SK-N-SH treated with all-trans-retinoic acid at 6 μM for 48 hours (cell line): ENCODE results near the gene TMEM174.

ENCODE experiments used
- ATAC-seq: fragments of 200-7000 bp; cut with Tn5 transposase; 3 replicates; pipeline ENCODE4 v1.9.1; 2020; ENCODE audit warnings: mild to moderate bottlenecking, moderate library complexity
- ARNTL ChIP-seq: fragments of 450-650 bp; formaldehyde crosslinking; IDR thresholded peaks from 2 replicates; pipeline ENCODE4 v1.5.0; 2020; ENCODE audit warnings: low read depth, mild to moderate bottlenecking, moderate library complexity, borderline replicate concordance
- BACH2 ChIP-seq: fragments of 250-450 bp; sonication (Bioruptor Pico); IDR thresholded peaks from 2 replicates; pipeline ENCODE4 v1.9.0; 2021; ENCODE audit warnings: mild to moderate bottlenecking, borderline replicate concordance
- CSDC2 ChIP-seq: fragments of 250-450 bp; sonication (Bioruptor Pico); IDR thresholded peaks from 2 replicates; pipeline ENCODE4 v1.5.0; 2020; ENCODE audit warnings: mild to moderate bottlenecking, moderate library complexity
- ESRRG ChIP-seq: fragments of 250-450 bp; sonication (Bioruptor Pico); IDR thresholded peaks from 2 replicates; pipeline ENCODE4 v1.6.1; 2021; ENCODE audit warnings: mild to moderate bottlenecking
- GLIS3 ChIP-seq: fragments of 250-450 bp; sonication (Bioruptor Pico); IDR thresholded peaks from 2 replicates; pipeline ENCODE4 v1.5.0; 2020; ENCODE audit warnings: mild to moderate bottlenecking, moderate library complexity
- ISL1 ChIP-seq: fragments of 250-450 bp; sonication (Bioruptor Pico); IDR thresholded peaks from 2 replicates; pipeline ENCODE4 v2.1.2; 2022; ENCODE audit warnings: mild to moderate bottlenecking, moderate library complexity
- OSR1 ChIP-seq: fragments of 250-450 bp; sonication (Bioruptor Pico); IDR thresholded peaks from 2 replicates; pipeline ENCODE4 v1.8.0; 2022; ENCODE audit warnings: moderate library complexity, mild to moderate bottlenecking, inconsistent platforms
- PPARA ChIP-seq: fragments of 250-450 bp; sonication (Bioruptor Pico); IDR thresholded peaks from 2 replicates; pipeline ENCODE4 v1.5.0; 2020; ENCODE audit warnings: mild to moderate bottlenecking, borderline replicate concordance
- RARB ChIP-seq: fragments of 250-450 bp; sonication (Bioruptor Pico); IDR thresholded peaks from 2 replicates; pipeline ENCODE4 v1.8.0; 2021; ENCODE audit warnings: mild to moderate bottlenecking, moderate library complexity
- SNAI2 ChIP-seq: fragments of 250-450 bp; sonication (Bioruptor Pico); IDR thresholded peaks from 2 replicates; pipeline ENCODE4 v1.5.0; 2020; ENCODE audit warnings: mild to moderate bottlenecking, moderate library complexity
- TCF4 ChIP-seq: fragments of 250-450 bp; sonication (Bioruptor Pico); IDR thresholded peaks from 2 replicates; pipeline ENCODE4 v1.8.0; 2021; ENCODE audit warnings: mild to moderate bottlenecking, moderate library complexity, borderline replicate concordance
- TOX ChIP-seq: fragments of 250-450 bp; sonication (Bioruptor Pico); IDR thresholded peaks from 2 replicates; pipeline ENCODE4 v1.8.0; 2021; ENCODE audit warnings: mild to moderate bottlenecking, moderate library complexity, borderline replicate concordance
- ZC3H10 ChIP-seq: fragments of 250-450 bp; sonication (Bioruptor Pico); IDR thresholded peaks from 2 replicates; pipeline ENCODE4 v1.5.1; 2021; ENCODE audit warnings: mild to moderate bottlenecking, moderate library complexity
- ZFP3 ChIP-seq: fragments of 250-450 bp; sonication (Bioruptor Pico); IDR thresholded peaks from 2 replicates; pipeline ENCODE4 v1.5.0; 2020; ENCODE audit warnings: mild to moderate bottlenecking, moderate library complexity
- ZFP30 ChIP-seq: fragments of 450-650 bp; formaldehyde crosslinking; IDR thresholded peaks from 2 replicates; pipeline ENCODE4 v1.5.0; 2022; ENCODE audit warnings: mild to moderate bottlenecking, moderate library complexity
- ZNF565 ChIP-seq: fragments of 450-650 bp; formaldehyde crosslinking; conservative IDR thresholded peaks from 2 replicates; pipeline ENCODE4 v1.5.0; 2020; ENCODE audit warnings: low read depth, mild to moderate bottlenecking, moderate library complexity
- TF ChIP-seq, protein P1 (sequence below): fragments of 250-450 bp; sonication (Bioruptor Pico); IDR thresholded peaks from 2 replicates; pipeline ENCODE4 v1.8.0; 2021; ENCODE audit warnings: low read depth, mild to moderate bottlenecking, moderate library complexity, borderline replicate concordance
- TF ChIP-seq, protein P2 (sequence below): fragments of 250-450 bp; sonication (Bioruptor Pico); IDR thresholded peaks from 2 replicates; pipeline ENCODE4 v1.5.0; 2020; ENCODE audit warnings: mild to moderate bottlenecking, moderate library complexity
- TF ChIP-seq, protein P3 (sequence below): fragments of 250-450 bp; sonication (Bioruptor Pico); IDR thresholded peaks from 2 replicates; pipeline ENCODE4 v1.8.0; 2020; ENCODE audit warnings: mild to moderate bottlenecking, moderate library complexity, borderline replicate concordance
- TF ChIP-seq, protein P4 (sequence below): fragments of 250-450 bp; sonication (Bioruptor Pico); IDR thresholded peaks from 2 replicates; pipeline ENCODE4 v1.5.1; 2020; ENCODE audit warnings: low read depth, mild to moderate bottlenecking, moderate library complexity

Gene TMEM174

DNA sequence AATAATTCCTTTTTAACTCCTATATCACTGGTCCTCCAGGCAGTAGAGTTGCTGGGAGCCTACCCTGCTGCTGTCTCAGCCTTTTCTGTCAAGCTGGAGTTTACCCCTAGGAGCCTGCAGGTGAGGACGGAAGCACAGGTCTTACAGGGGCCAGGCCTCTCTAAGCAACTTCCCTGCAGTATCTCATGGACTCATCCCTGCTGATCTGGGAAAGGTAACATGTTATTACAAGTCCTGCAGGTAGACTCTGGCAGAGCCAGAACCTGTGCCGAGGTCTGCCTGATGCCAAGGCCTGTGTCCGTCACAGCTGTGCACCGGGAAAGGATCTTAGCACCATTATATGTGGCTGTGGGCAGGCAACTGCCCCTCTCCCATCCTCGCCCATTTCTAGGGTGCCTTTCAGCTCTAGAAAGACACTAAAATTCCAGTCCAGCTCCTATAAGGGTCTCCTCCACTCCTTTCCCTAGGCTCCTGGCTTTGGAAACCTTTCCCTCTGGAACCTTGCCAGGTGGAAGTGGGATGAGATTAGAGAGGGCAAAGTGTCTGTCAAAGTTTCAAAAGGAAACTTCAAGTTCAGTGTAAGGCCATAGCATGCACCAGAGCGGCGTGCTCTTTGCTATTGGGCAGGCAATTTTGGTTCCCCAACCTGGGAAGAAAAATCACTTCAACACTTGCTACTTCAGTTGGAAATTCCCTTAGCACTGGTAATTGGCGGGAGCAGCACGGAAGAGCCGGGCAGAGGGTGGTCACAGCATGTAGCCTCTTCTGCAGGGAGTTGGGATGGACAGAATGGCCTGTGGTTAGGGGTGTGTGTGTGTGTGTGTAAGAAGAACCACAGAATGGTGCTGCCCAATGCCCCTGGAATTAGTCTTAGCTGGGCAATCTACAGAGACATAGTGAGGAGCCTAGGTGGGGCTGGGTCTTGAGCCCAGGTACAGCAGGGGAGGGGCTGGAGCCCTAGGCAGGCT, 35.1 kb upstream of the TMEM174 start:
- no peak for TF ChIP-seq CSDC2
- TF ChIP-seq OSR1 = no peak
- no peak for TF ChIP-seq TOX (CRISPR knock-in tag)
- no peak for TF ChIP-seq TCF4 (CRISPR knock-in tag)
- no peak for TF ChIP-seq ZFP3 (CRISPR knock-in tag)
- TF ChIP-seq PPARA (CRISPR knock-in tag) = no peak
- TF ChIP-seq ISL1 (CRISPR knock-in tag) = no peak
- no peak for TF ChIP-seq ESRRG (CRISPR knock-in tag)
- TF ChIP-seq ZC3H10 = no peak
- ATAC-seq = no peak

DNA sequence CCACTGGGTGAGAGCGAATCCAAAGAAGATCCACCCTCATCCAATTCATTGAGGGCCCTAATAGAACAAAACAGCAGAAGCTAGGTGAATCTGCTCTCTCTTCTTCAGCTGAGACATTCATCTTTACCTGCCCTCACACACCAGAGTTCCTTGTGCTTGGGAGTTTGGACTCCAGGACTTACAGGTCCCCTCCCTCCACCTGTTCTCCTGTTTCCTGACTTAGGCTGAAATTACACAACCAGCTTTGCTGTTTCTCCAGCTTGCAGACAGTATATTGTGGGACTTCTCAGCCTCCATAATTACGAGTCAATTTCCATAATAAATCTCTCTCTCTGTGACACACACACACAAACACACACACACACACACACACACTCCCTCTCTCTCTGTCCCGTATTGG, 33.5 kb upstream of the TMEM174 start:
- ATAC-seq = no peak
- TF ChIP-seq RARB (CRISPR knock-in tag) (no peak), TCF4 (CRISPR knock-in tag) (no peak), ZNF565 (CRISPR knock-in tag) (no peak), TOX (CRISPR knock-in tag) (no peak), BACH2 (no peak), GLIS3 (no peak), ESRRG (CRISPR knock-in tag) (no peak), SNAI2 (CRISPR knock-in tag) (no peak), CSDC2 (no peak), ARNTL (CRISPR knock-in tag) (no peak), PPARA (CRISPR knock-in tag) (no peak), ISL1 (CRISPR knock-in tag) (no peak), OSR1 (no peak)
- TF ChIP-seq, protein P1, sequence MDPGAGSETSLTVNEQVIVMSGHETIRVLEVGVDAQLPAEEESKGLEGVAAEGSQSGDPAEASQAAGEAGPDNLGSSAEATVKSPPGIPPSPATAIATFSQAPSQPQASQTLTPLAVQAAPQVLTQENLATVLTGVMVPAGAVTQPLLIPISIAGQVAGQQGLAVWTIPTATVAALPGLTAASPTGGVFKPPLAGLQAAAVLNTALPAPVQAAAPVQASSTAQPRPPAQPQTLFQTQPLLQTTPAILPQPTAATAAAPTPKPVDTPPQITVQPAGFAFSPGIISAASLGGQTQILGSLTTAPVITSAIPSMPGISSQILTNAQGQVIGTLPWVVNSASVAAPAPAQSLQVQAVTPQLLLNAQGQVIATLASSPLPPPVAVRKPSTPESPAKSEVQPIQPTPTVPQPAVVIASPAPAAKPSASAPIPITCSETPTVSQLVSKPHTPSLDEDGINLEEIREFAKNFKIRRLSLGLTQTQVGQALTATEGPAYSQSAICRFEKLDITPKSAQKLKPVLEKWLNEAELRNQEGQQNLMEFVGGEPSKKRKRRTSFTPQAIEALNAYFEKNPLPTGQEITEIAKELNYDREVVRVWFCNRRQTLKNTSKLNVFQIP = no peak

DNA sequence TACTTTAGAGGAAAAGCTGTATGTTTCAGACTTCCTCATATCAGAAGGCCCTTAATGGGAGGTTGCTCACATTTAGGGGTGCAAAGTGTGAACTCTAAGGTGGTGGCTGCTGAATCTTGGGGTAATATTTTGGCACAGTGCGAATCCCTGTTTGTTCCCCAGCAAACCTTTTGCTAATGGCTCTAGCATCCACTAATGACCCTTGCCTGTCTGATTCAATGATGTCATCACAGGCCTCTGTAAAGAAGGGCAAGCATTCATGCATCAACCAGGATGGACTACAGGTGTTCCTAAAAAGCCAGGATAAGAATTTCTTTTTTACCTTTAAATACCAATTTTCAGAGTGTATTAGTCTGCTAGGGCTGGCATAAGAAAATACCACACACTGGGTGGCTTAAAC, 32.2 kb upstream of the TMEM174 start:
- no peak for ATAC-seq
- TF ChIP-seq ZFP30 (CRISPR knock-in tag) (no peak), RARB (CRISPR knock-in tag) (no peak), TOX (CRISPR knock-in tag) (no peak), ESRRG (CRISPR knock-in tag) (no peak), ZC3H10 (no peak), ISL1 (CRISPR knock-in tag) (no peak), ZNF565 (CRISPR knock-in tag) (no peak), SNAI2 (CRISPR knock-in tag) (no peak), TCF4 (CRISPR knock-in tag) (no peak)
- TF ChIP-seq, protein P2, sequence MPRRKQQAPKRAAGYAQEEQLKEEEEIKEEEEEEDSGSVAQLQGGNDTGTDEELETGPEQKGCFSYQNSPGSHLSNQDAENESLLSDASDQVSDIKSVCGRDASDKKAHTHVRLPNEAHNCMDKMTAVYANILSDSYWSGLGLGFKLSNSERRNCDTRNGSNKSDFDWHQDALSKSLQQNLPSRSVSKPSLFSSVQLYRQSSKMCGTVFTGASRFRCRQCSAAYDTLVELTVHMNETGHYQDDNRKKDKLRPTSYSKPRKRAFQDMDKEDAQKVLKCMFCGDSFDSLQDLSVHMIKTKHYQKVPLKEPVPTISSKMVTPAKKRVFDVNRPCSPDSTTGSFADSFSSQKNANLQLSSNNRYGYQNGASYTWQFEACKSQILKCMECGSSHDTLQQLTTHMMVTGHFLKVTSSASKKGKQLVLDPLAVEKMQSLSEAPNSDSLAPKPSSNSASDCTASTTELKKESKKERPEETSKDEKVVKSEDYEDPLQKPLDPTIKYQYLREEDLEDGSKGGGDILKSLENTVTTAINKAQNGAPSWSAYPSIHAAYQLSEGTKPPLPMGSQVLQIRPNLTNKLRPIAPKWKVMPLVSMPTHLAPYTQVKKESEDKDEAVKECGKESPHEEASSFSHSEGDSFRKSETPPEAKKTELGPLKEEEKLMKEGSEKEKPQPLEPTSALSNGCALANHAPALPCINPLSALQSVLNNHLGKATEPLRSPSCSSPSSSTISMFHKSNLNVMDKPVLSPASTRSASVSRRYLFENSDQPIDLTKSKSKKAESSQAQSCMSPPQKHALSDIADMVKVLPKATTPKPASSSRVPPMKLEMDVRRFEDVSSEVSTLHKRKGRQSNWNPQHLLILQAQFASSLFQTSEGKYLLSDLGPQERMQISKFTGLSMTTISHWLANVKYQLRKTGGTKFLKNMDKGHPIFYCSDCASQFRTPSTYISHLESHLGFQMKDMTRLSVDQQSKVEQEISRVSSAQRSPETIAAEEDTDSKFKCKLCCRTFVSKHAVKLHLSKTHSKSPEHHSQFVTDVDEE (CRISPR knock-in tag) = no peak
- TF ChIP-seq, protein P3, sequence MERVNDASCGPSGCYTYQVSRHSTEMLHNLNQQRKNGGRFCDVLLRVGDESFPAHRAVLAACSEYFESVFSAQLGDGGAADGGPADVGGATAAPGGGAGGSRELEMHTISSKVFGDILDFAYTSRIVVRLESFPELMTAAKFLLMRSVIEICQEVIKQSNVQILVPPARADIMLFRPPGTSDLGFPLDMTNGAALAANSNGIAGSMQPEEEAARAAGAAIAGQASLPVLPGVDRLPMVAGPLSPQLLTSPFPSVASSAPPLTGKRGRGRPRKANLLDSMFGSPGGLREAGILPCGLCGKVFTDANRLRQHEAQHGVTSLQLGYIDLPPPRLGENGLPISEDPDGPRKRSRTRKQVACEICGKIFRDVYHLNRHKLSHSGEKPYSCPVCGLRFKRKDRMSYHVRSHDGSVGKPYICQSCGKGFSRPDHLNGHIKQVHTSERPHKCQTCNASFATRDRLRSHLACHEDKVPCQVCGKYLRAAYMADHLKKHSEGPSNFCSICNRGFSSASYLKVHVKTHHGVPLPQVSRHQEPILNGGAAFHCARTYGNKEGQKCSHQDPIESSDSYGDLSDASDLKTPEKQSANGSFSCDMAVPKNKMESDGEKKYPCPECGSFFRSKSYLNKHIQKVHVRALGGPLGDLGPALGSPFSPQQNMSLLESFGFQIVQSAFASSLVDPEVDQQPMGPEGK (CRISPR knock-in tag) = no peak
- TF ChIP-seq, protein P4, sequence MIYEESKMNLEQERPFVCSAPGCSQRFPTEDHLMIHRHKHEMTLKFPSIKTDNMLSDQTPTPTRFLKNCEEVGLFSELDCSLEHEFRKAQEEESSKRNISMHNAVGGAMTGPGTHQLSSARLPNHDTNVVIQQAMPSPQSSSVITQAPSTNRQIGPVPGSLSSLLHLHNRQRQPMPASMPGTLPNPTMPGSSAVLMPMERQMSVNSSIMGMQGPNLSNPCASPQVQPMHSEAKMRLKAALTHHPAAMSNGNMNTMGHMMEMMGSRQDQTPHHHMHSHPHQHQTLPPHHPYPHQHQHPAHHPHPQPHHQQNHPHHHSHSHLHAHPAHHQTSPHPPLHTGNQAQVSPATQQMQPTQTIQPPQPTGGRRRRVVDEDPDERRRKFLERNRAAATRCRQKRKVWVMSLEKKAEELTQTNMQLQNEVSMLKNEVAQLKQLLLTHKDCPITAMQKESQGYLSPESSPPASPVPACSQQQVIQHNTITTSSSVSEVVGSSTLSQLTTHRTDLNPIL (CRISPR knock-in tag) = no peak
- TF ChIP-seq, protein P1 = no peak
